NCI-H2107 (cell line): ENCODE data around the gene CNNM4.

Source experiments
- DNase-seq: peaks from one replicate; lab custom pipeline; 2025; lab: John Stamatoyannopoulos, UW

The CNNM4 gene

DNA sequence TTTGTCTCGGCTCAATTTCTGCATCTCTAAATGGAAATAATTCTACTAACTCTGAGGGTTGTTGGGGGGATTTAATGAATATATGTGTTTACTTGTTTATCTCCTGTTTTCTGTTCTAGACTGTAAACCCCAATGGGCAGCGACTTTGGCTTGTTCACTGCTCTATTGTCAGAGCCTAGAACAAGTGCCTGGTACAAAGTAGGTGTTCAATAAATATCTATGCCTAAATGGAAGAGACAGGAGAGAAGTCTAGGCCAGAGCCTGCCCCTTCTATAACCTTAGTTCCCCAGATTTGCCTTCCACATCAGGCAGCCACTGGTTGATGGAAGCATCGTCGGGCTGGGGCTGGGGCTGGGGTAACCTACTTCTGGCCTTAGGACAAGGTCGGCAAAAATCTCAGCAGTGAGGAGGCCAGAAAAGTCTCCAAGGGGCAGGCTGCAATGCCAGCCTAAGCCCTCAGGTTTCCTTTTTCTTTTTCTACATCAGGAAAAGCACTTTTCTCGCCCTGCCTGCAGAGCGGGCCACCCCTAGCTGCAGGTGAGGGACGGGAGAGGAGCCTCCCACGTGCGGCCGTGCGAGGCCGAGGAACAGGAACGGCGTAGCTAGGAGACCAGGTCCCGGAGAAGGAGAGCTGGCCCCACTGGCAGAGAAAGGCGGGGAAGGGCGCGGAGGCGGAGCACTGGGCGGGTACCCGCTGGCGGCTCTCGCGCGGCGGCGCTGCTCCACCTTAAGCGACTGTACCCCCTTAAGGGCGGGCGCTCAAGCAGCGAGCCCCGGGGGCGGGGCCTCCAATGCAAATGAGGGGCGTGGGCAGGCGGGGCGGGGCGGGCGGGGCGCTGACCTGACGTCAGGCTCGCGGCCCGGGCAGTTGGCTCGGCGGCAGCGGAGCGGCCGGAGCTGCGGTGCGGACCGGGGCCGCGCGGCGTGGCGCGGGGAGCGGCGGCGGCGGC lies at the start of gene CNNM4:
Gene CNNM4 (plus strand): TSS at position 867 of the 950 bp plus-strand sequence. CDS start 98 bp downstream, outside the sequence.
- DNase-seq = peak; percentile 87

DNA sequence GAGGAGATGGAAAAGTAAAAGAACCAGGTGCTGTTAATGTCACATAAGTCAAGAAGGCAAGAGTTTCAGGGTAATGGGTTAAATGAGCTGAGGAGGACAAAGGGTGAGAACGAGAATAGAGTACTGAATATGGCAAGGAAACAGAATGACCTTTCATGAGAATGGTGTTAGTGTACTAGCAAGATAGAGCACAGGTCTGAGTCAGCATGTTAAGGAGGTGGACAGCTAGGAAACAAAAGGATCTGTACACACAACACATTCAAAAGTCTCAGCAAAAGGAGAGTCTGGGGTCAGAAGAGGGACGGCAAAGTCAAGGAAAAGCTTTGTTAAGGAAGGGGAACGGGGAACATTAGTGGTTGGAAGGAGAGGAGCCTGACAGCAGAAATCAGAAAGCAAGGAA lies 49.7 kb upstream of the CNNM4 start:
- no peak for DNase-seq

DNA sequence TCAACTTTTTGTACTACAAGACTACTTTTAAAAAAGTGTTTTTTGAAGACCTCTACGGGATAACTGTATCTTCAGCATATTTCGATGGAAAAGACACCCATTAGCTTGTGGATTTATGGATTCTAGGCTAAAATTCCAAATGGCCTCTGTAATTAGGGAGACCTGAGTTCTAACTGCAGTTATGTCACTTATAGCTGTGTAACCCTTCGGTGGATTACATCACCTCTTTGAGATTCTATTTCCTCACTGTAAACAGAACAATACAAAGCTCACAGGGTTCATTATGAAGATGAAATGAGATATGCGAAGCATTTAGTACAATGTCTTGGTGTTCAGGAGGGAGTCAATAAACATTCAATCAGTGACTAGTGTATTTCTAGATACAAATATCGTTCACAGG lies 45.0 kb upstream of the CNNM4 start:
- no peak for DNase-seq

DNA sequence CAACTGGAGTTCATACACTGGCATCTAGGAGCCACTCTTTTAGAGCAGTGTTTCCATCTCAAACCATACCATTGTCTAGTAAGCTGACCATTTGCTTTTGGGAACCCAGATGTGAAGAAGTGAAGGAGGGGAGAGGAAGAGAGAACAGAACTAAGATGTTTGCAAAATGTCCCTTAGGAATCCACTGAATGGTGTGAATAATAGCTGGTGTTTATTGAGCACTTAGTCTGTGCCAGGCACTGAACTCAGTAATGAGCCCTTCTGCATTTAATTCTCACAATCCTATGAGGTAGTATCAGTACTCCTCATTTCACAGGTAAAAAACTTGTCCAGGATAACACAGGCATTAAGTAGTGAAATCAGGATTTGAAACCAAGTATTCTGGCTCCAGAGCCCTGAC lies 44.3 kb upstream of the CNNM4 start:
- DNase-seq = no peak

DNA sequence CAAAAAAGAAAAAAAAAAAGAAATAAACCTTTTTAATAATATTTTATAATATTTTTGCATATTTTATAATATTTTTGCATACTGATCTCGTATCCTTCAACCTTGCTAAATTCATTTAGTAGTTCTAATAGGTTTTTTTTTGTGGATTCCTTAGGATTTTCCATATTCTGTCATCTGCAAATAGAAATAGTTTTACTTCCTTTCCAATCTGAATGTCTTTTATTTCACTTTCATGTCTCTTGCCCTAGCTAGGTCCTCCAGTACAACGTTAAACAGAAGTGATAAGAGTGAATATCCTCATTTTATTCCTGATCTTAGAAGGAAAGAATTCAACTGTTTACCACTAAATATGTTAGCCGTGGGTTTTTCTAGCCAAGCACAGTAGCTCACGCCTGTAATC lies 34.6 kb upstream of the CNNM4 start:
- DNase-seq = no peak

DNA sequence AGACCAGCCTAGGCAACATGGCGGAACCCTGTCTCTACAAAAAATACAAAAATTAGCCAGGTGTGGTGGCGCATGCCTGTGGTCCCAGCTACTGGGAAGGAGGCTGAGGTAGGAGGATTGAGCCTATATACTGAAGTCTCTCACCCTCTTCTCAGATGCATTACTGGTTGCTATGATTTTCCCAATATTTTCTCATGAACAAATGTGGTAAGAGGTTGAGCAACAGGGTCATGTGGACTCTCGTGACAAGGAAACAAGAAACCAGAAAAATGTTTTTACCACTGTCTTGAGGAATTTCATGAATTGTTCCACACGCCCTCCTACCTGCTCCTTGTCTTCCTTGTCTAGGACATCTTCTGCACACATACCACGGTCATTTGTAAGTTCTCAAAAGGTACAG lies 33.3 kb upstream of the CNNM4 start:
- no peak for DNase-seq

DNA sequence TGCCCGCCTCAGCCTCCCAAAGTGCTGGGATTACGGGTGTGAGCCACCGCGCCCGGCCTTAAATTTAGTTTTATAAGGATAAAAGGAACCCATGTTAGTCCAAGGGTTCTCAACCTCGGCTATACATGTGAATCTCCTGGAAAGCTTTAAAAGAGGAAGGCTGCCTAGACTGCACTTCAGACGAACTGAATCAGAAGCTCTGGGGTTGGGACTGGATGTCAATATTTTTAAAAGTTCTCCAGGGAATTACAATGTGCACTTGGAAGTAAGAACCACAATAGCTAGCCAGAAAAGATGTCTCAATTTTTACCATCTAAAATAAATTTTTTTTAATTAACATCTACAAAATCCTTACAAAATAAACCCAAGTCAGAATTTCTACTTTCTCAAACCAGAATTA lies 31.0 kb upstream of the CNNM4 start:
- DNase-seq = no peak

DNA sequence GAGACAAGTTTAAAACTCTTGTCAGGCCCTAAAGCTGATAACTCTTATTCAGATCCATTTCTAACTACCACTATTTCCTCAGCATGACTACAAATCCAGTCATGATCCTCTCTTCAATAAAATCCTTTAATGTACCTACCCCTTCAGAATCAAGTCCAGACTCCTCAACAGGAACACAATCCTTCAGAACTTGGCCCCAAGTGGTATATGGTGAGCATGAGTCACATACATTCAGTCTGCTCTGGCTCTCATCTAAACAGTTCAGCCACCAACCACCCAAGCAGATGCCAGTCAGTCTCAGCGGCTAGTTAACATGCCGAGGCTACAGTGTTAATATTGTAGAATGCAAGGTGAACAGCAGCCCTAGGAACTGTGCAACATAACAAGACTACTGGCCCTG lies 30.5 kb upstream of the CNNM4 start:
- no peak for DNase-seq

DNA sequence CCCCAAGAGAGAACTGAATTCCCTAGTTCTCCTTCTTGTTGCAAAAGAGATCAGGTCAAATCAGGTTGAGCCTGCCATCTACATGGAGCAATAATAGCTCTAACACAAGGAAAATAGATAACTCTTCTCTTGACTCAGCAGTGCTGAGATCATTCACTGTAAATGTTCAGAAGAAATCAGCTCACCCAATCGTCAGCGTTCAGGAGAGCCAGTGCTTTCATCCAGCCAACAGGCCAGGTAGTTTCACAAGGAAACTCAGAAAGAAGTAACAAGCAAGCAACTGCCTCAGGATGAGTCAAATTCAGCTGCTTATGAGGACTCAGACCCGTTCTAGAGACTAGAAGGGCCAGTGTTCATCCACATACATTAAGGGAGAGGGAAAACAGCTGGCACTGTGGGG lies 26.8 kb upstream of the CNNM4 start:
- DNase-seq = no peak

DNA sequence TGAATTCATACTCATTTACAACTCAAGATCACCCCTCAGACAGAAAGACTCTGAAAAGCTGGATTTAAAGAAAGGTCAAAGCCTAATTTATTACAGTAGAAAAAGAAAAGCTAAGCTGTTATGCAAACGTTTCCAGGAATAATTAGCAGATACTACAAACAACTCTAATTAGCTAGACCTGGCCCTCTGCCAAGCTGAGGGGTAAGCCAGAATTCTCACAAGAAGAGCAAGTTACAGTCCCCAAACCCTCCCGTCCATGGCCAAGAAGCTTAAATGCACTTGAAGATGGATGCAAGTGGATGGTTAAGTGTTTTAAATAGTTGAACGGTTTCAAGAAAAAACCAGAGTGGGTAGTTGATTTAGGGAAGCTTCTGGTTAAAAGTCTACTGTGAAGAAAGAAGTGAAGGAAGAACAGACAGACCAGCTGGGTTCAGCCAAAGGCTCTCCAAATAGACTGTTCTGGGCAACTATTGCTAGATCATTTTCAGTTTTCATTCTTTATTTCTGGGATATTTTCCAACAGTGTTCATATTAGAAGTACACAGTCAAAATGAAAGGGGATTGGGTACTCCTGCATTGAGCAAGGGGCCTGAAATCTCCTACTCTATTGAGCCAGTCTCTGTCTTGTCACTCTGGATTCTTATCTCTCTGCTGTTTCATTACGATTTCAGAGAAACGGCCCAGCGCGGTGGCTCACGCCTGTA lies 25.7 kb upstream of the CNNM4 start:
- no peak for DNase-seq

DNA sequence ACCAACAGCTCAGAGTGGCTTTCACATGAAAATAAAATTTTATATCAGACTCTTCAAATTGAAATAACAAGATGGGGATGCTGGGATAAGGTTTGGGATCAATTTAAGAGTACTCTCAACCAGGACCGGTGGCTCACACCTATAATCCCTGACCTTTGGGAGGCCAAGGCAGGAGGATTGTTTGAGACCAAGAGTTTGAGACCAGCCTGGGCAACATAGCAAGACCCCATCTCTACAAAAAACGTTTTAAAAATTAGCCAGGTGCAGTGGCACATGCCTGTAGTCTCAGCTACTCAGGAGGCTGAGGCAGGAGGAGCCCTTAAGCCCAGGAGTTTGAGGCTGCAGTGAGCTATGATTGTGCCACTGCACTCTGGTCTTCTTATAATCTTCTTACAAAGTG lies 23.5 kb upstream of the CNNM4 start:
- no peak for DNase-seq

DNA sequence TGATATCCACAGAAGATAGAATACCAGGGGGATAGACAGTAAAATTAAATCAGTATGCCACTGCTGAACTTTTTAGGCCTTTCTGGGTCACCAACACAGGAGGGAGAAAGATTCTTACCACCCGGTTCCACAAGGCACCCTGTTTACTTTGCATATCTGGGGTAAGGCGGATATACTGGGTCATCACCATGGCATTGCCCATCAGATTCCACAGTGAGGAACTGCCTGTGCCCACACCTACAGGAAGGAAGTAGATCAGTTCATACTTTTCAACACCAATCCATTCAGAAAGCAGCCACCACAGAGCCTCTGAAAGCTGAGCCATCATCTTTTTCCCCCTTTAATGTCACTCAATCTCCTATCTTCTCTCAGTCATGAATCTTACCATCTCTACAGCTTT lies 22.9 kb upstream of the CNNM4 start:
- DNase-seq = no peak

DNA sequence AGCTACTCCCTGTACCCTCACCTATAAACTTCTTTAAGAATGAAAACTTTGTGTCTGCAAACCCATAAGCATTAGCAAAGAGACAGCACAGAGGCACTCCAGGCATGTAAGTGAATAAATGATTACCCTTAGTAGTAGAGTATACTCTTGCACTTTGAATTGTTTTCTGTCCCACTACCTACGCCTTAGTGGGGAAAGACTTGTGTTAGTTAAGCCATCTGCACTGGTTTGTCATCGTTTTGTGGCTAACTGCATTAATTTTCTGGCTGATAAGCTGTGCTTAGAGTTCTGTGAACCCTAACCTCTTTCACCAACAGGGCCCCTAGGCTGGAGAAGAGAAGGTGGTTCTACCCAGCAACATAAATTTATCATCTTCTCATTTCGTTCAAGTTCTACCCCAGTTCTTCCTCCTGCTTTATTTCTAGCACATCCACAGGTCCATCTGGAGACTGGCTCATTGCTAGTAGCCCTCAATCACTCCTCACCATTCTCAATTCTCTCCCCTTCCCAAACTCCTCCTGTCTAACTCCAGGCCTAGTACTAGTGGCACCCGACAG lies 21.5 kb upstream of the CNNM4 start:
- no peak for DNase-seq

DNA sequence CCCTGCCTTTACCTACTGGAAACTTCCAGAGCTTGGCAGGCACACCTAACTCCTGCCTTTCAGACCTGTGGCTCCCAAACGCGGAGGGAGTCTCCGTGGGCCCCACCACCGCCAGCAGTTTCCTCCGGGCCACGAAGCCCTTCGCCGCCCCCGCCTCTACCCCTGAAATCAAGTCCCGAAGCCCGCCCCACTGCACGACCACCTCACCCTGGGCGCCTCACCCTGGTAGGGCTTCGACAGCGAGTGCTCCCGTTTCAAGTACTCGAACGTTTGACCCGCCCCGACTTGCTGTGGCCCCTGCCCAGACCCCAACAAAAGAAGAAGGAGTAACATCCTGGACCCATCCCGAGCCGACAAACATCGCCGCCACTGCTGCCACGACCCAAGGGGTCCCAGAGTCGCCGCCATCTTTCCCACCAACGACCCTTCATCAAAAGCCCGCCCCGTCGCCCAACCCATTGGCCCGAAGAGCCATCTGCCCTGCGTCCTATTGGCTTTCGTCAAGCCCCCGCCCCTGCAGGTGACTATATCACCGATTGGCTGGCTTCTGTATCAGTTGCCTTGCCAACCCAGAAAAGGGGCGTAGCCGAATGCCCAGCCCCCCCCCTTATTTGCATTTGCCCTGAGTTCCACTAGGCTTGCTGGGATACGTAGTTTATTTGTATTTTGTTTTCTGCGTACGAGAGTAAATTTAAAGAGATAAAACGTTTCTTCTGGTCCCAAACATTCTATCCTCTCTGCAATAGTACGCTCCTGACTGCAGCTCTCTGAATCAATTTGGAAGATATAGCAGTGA lies 20.9 kb upstream of the CNNM4 start, which contains the start of gene LMAN2L:
Gene LMAN2L (minus strand): TSS at position 432 of the 796 bp plus-strand sequence. CDS start 24 bp downstream, at position 408.
- DNase-seq = peak; percentile 77

DNA sequence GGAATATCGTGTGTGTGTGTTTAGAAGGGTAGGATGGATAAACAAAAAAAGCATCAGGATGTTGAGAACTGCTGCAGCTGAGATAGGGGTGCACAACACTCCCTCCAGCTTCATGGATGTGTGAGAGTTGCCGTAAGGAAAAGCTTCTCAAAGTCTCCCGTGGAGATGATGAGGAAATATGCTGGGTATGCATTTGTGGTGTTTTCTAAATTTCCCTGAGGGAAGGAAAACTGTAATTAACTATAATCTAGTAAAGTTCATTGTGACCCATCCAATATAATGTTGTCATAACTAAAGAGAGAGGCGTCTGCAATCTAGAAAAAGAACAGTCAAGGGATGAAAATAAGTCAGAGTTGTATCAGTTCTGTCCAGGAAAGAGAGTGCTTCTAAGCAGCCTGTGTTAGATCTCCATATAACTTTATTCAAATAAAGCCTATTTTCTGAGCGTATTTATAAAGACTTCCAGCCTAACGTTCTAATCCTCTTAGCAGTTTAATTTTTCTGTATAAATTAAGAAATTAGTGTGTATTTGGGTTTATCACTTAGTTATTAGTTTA lies 13.6 kb upstream of the CNNM4 start:
- DNase-seq = no peak

DNA sequence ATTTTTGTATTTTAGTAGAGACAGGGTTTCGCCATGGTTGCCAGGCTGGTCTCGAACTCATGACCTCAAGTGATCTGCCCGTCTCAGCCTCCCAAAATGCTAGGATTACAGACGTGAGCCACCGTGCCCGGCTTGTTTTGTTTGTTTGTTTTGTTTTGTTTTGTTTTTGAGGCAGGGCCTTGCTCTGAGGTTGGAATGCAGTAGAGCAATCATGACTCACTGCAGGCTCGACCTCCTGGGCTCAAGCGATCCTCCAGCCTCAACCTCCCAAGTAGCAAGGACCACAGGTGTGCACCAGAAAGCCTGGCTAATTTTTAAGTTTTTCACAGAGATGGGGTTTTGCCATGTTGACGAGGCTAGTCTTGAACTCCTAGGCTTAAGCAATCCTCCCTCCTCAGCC lies 8.9 kb upstream of the CNNM4 start:
- no peak for DNase-seq

DNA sequence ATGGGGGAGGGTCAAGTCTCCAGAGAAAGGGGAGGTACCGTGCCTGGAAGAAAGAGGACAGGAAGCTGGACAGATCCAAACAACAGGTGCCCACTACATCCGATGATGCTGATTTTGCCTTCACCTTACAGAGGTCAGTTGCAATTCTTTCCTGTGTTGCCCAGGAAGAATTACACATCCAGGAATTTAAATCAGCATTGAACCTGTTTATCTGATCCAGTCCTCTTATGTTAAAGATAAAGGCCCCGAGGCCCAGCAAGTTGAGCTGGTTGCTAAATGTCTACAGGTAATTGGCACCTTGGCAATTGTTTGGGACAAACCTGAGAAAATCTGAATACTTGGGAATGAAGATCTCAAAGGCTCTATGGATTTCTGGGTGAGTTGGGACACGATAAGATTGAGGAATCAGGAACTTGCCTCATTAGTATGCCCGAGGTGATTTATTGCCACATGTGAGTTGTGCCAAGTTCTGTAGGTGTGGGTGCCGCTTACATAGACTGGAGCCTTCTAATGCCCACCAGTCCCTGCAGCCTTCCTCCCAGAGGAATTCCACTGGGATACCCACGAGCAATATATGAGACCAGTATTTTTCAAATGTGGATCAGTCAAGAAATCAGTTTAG lies 6.9 kb upstream of the CNNM4 start:
- no peak for DNase-seq

DNA sequence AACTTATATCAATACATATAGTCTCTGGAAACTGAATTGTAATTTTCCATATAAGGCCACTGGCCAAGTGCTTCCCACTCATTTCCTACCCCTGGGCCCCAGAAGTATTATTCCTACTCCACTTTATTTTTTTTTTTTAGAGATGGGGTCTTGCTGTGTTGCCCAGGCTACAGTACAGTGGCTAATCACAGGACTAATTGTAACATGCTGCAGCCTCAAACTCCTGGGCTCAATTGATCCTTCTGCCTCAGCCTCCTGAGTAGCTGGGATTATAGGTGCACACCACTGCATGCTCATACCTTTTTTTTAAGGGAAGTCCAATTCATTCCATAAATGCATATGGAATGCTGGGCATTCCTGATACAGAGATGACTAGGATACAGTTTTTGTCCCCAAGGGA lies 6.4 kb upstream of the CNNM4 start:
- DNase-seq = no peak

DNA sequence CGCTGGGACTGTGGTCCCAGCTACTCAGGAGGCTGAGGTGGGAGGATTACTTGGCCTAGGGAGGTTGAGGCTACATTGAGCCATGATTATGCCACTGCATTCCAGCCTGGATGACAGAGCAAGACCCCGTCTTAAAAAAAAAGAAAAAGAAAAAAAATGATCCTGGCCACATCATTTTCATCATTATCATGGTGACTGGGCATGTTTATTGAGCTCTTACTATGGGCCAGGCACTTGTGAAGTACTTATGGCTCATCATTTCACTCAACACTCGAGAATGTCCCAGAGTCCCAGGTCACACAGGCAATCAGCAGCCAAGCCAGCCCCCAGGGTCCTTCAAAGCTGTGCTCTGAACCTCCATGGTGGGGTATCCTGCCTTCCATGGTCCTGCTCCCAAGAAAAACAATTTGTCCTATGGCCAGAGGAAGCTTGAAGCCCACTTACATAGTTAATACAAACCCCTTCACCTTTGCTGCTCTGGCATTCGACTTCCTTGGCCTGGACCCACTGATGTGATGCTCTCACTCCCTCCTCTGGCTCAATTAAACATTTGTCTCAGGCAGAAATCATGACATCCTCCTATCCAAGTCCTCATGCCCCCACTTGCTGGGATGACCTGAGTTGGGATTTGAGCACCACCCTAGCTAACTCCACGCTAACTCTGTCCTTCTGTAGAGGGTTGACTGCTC lies 3.8 kb upstream of the CNNM4 start:
- no peak for DNase-seq

DNA sequence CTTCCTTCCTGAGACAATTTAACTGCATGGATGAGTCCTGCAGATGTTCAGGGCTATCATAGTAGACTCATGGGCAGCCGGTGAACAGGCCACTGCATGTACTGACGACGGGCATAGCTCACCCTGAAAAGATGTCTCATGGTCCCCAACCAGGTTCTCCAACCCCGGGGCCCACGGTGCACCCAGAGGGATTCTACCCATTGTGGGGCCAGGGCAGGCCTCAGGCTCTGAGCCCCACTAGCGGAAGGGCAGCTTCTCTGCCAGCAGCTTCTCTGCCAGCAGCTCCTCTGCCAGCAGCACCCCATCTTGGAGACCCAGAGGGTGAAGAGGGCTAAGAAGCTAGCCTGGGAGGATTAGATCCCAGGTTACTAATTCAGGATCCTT lies 3.2 kb upstream of the CNNM4 start:
- DNase-seq = no peak

DNA sequence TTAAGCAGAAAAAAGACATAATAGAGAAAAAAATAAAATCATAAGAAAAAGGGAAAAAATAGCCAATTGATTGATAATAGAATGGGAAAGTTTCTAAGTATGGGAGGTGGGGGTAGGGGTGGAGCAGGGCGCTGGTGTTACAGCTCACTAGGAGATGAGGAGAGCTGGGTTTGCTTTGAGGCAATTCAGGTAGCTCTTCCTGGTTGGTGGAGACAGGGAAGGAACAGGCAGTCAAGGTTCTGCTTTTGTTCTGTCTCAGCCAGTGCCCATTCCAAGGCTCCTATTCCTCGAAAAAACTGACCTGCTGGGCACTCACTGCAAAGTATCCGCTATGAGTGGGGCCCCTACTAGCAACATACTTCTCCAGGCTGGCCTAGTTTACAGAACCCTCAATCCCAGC lies 1.7 kb upstream of the CNNM4 start:
- no peak for DNase-seq
